ENCODE measurements around the gene CDH23. TPM values are rescaled to one million over a fixed set of nuclear protein-coding genes. Genes with fewer than 3 reads are reported as not detected.
A peak's percentile ranks its signal among the peaks of the same experiment; 100 is the strongest.

The CDH23 gene
- total and polyA plus RNA-seq, 9 of the 15 experiments (the other 6 are each of a cell fraction or from before 2014, with no cell fraction given), result 0.18 to 1.2 (median 0.47) TPM

DNA sequence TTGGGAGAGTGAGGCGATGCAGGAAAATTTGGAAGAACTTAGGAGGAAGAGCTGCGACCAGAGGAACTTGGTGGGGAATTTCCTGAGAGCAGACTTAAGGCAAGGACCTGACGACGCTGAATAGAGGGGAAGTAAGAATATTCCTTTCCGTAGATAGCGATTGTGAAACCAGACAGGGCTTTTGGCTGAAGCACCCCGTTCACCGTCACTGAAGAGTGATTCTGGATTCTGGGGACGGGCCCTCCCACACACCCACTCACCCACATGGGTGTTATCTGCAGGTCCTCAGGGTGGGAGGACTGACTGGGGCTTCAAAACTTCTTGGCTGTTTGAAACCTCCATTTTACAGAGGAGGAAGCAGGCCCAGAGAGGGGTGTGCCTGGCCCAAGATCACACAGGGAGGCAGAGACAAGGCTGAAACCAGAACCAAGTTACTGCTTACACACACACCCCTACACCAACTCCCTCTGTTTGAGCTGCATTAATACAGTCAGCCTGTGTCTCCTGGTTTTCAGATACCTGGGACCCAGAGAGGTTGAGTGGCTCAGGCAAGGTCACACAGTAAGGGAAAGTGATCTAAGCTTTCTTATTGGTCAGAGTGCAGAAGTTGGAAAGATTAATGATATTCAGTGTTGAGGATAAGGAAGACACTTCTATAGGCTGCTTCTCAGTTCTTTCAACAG, 37.2 kb upstream of the CDH23 start (continued):
- TF ChIP-seq, protein P1, sequence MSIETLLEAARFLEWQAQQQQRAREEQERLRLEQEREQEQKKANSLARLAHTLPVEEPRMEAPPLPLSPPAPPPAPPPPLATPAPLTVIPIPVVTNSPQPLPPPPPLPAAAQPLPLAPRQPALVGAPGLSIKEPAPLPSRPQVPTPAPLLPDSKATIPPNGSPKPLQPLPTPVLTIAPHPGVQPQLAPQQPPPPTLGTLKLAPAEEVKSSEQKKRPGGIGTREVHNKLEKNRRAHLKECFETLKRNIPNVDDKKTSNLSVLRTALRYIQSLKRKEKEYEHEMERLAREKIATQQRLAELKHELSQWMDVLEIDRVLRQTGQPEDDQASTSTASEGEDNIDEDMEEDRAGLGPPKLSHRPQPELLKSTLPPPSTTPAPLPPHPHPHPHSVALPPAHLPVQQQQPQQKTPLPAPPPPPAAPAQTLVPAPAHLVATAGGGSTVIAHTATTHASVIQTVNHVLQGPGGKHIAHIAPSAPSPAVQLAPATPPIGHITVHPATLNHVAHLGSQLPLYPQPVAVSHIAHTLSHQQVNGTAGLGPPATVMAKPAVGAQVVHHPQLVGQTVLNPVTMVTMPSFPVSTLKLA (conservative IDR thresholded peaks at IDR 0.05), result peak in 1 of 2 experiments; percentile 73; a peak in 2 of 4 replicates
- TF ChIP-seq STAT5A (IDR thresholded peaks at IDR 0.05; ENCODE audit: borderline replicate concordance, low read length), result no peak
- TF ChIP-seq NFXL1 (CRISPR knock-in tag; IDR thresholded peaks at IDR 0.05), result no peak
- TF ChIP-seq ZNF444 (CRISPR knock-in tag; IDR thresholded peaks at IDR 0.05), result no peak
- TF ChIP-seq ZKSCAN3 (CRISPR knock-in tag; IDR thresholded peaks at IDR 0.05), result no peak
- peak; percentile 17 for TF ChIP-seq TBP (optimal IDR thresholded peaks at IDR 0.05; ENCODE audit: low read depth, low read length)
- TF ChIP-seq PHB2 (IDR thresholded peaks at IDR 0.05; ENCODE audit: low read depth), result no peak
- TF ChIP-seq SMARCB1 (IDR thresholded peaks at IDR 0.05; ENCODE audit: insufficient read length, low read depth), result no peak
- TF ChIP-seq, protein P2, sequence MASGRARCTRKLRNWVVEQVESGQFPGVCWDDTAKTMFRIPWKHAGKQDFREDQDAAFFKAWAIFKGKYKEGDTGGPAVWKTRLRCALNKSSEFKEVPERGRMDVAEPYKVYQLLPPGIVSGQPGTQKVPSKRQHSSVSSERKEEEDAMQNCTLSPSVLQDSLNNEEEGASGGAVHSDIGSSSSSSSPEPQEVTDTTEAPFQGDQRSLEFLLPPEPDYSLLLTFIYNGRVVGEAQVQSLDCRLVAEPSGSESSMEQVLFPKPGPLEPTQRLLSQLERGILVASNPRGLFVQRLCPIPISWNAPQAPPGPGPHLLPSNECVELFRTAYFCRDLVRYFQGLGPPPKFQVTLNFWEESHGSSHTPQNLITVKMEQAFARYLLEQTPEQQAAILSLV (tag; IDR thresholded peaks at IDR 0.05), result no peak
- no peak for TF ChIP-seq ZKSCAN1 (IDR thresholded peaks at IDR 0.05; ENCODE audit: low read depth, low read length)
- no peak for TF ChIP-seq KLF6 (CRISPR knock-in tag; IDR thresholded peaks at IDR 0.05; ENCODE audit: borderline replicate concordance)
- TF ChIP-seq, protein P3, sequence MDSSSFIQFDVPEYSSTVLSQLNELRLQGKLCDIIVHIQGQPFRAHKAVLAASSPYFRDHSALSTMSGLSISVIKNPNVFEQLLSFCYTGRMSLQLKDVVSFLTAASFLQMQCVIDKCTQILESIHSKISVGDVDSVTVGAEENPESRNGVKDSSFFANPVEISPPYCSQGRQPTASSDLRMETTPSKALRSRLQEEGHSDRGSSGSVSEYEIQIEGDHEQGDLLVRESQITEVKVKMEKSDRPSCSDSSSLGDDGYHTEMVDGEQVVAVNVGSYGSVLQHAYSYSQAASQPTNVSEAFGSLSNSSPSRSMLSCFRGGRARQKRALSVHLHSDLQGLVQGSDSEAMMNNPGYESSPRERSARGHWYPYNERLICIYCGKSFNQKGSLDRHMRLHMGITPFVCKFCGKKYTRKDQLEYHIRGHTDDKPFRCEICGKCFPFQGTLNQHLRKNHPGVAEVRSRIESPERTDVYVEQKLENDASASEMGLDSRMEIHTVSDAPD (CRISPR knock-in tag; IDR thresholded peaks at IDR 0.05), result no peak
- TF ChIP-seq BRCA1 (IDR thresholded peaks at IDR 0.05), result no peak
- TF ChIP-seq BRCA1 (CRISPR knock-in tag; IDR thresholded peaks at IDR 0.05), result no peak
- no peak for TF ChIP-seq CBX2 (IDR thresholded peaks at IDR 0.05; ENCODE audit: insufficient read depth, low read length, poor library complexity, severe bottlenecking)
- TF ChIP-seq ZNF586 (CRISPR knock-in tag; conservative IDR thresholded peaks at IDR 0.05), result no peak
- no peak for TF ChIP-seq NR2C1 (IDR thresholded peaks at IDR 0.05)
- TF ChIP-seq NR2C1 (tag; IDR thresholded peaks at IDR 0.05), result no peak
- TF ChIP-seq ZNF707 (CRISPR knock-in tag; conservative IDR thresholded peaks at IDR 0.05), result no peak
- TF ChIP-seq ZNF778 (CRISPR knock-in tag; IDR thresholded peaks at IDR 0.05), result no peak
- TF ChIP-seq FOXK2 (conservative IDR thresholded peaks at IDR 0.05 in 1 of 2, IDR thresholded peaks at IDR 0.05 in 1 of 2; ENCODE audit: low read depth in 2 of 2), result no peak
- no peak for TF ChIP-seq MEIS2 (IDR thresholded peaks at IDR 0.05; ENCODE audit: partially characterized antibody)
- no peak for TF ChIP-seq SRSF9 (IDR thresholded peaks at IDR 0.05; ENCODE audit: borderline replicate concordance, low read depth, low read length)
- 0 out of 2 replicates have a peak, but pooled peaks have one; percentile 62 for TF ChIP-seq ELF2 (CRISPR knock-in tag; IDR thresholded peaks at IDR 0.05)
- no peak; the same call in 1 of the 2 replicates for TF ChIP-seq FOXM1 (IDR thresholded peaks at IDR 0.05; ENCODE audit: low read depth)
- TF ChIP-seq FOXM1 (CRISPR knock-in tag; IDR thresholded peaks at IDR 0.05; ENCODE audit: low read depth), result no peak
- no peak for TF ChIP-seq ZNF282 (CRISPR knock-in tag; IDR thresholded peaks at IDR 0.05)
- no peak for TF ChIP-seq PTTG1 (tag; IDR thresholded peaks at IDR 0.05; ENCODE audit: low read depth)
